ENCODE measurements around the gene PCDH12.

DNA sequence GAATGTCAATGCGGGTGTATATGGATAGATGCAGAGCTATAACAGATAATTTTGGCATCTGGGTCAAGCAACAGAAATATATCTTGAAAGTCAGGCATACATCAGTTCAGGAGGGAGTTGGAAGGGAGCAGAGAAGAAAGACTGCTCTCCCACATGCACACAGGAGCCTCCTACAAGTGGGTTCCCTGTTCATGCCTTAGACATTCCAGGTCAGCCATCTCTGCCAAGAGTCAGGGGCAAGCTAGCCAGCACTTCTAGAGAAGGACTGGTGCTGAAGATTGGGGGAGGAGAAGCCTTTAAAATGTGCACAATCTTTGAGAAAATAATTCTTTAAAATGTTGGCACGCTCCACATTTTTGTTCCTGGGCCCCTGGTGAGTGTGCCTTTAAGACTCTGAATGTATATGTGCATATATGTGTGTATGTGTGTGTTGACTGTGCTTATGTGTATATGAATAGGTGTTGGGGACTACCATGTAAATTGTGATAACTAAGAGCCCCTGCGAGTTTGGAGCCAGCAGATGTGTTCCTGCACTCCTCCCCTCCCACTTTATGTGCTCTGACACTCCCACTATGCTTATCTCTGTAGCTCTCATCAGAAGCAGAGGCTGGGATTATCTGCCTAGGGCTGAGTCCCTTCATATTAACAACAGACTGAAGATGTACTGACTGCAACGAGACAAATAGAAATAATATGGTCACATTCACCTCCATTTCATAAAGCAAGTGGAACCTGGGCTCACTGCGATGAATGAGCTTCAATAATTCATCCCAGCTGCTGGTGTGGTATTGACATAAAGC, 55.8 kb downstream of the PCDH12 start:
- TF ChIP-seq, protein P1, sequence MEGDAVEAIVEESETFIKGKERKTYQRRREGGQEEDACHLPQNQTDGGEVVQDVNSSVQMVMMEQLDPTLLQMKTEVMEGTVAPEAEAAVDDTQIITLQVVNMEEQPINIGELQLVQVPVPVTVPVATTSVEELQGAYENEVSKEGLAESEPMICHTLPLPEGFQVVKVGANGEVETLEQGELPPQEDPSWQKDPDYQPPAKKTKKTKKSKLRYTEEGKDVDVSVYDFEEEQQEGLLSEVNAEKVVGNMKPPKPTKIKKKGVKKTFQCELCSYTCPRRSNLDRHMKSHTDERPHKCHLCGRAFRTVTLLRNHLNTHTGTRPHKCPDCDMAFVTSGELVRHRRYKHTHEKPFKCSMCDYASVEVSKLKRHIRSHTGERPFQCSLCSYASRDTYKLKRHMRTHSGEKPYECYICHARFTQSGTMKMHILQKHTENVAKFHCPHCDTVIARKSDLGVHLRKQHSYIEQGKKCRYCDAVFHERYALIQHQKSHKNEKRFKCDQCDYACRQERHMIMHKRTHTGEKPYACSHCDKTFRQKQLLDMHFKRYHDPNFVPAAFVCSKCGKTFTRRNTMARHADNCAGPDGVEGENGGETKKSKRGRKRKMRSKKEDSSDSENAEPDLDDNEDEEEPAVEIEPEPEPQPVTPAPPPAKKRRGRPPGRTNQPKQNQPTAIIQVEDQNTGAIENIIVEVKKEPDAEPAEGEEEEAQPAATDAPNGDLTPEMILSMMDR (IDR thresholded peaks at IDR 0.05; ENCODE audit: poor library complexity), result no peak
- TF ChIP-seq EZH2 (IDR thresholded peaks at IDR 0.05; ENCODE audit: borderline replicate concordance), result no peak

Data from hepatocyte (in vitro differentiated cells).